ENCODE measurements around the gene ATP13A1.
"Not testable (repeated sequence)": the region's sequence is repeated elsewhere in the genome, so short reads cannot be mapped to it uniquely, and the experiment has no call there.

The ATP13A1 gene

DNA sequence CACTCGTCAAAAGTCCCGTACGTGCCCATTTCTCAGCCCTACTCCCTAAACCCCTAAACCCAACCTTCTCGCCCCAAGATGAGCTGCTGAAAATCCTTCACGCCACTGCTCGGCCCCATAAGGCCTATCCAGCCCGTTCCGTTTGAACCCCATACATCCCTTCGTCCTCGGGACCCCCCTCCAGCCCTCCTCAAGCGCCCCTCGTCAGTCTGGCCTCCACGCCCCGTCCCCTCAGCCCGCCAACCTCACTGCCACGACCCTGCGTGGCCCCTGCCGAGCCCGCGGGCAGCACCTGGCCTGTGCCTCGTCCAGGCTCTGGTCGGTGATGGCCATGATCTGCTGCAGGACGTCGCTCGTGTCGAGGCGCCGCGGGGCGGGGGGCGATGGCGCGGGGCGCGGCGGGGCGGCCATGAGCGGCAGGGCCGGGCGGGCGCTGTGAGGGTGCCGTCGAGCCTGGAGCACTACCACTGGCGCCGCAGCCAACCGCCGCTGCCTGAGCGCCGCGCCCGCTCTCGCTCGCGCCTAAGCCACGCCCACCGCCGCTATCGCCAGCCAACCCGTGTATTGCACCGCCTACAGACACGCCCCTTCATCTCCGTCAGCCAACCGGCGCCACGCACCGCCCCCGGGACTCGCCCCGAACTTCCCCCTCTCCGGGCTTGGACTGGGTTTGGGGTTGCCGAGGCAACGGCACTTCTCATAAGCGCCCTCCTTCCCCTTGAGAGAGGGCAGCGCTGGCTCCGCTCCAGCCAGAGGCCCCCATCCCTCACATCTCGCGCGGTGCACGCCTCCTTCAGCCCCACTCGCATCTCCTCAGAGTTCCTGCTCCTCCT lies 45.0 kb downstream of the ATP13A1 start, which contains the start of gene PBX4:
TSS of gene PBX4 (minus strand) at position 469 of the 833 bp plus-strand sequence. CDS start at position 411, 58 bp downstream.
- TF ChIP-seq, protein P1, sequence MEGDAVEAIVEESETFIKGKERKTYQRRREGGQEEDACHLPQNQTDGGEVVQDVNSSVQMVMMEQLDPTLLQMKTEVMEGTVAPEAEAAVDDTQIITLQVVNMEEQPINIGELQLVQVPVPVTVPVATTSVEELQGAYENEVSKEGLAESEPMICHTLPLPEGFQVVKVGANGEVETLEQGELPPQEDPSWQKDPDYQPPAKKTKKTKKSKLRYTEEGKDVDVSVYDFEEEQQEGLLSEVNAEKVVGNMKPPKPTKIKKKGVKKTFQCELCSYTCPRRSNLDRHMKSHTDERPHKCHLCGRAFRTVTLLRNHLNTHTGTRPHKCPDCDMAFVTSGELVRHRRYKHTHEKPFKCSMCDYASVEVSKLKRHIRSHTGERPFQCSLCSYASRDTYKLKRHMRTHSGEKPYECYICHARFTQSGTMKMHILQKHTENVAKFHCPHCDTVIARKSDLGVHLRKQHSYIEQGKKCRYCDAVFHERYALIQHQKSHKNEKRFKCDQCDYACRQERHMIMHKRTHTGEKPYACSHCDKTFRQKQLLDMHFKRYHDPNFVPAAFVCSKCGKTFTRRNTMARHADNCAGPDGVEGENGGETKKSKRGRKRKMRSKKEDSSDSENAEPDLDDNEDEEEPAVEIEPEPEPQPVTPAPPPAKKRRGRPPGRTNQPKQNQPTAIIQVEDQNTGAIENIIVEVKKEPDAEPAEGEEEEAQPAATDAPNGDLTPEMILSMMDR (IDR thresholded peaks at IDR 0.05), result peak; percentile 57
- Histone ChIP-seq H3K4me3 (ENCODE audit: low read depth in 1 of 2, low read length in 1 of 2) (peak within 1 kb of the TSS; percentile 57 to 64), H3K27ac (peak within 1 kb of the TSS; percentile 41), H3K36me3 (peaks cover 19% of the 10 kb centered on the region), H3K9me3 (no peaks in the 10 kb centered on the region), H3K4me1 (ENCODE audit: control insufficient read depth in 1 of 2, insufficient read depth in 1 of 2, low read depth in 1 of 2, low read length in 1 of 2) (peaks cover 13 to 17% of the 10 kb centered on the region in 2 experiments), H3K27me3 (peaks cover 9% of the 10 kb centered on the region)

DNA sequence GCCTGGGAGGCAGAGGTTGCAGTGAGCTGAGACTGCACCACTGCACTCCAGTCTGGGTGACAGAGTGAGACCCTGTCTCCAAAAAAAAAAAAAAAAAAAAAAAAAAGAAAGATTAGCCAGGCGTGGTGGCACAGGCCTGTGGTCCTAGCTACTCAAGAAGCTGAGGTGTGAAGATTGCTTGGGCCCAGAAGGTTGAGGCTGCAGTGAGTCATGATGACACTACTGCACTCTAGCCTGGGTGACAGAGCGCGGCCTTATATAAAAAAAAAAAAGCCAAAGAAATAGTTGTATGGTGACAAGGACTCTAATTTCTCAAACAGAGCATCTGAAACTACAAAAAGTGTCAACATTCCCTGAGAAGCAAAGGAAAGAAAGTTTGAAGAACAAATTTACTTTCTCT lies 48.4 kb downstream of the ATP13A1 start:
- Histone ChIP-seq H3K9me3 (no peaks in the 10 kb centered on the region), H3K4me1 (ENCODE audit: control insufficient read depth in 1 of 2, insufficient read depth in 1 of 2, low read depth in 1 of 2, low read length in 1 of 2) (peaks cover 13 to 17% of the 10 kb centered on the region in 2 experiments), H3K36me3 (no peaks in the 10 kb centered on the region), H3K27me3 (peaks cover 9% of the 10 kb centered on the region), H3K4me3 (ENCODE audit: low read depth in 1 of 2, low read length in 1 of 2) (no peak overlapping the region), H3K27ac (no peak overlapping the region)
- TF ChIP-seq, protein P1 (IDR thresholded peaks at IDR 0.05), result no peak

DNA sequence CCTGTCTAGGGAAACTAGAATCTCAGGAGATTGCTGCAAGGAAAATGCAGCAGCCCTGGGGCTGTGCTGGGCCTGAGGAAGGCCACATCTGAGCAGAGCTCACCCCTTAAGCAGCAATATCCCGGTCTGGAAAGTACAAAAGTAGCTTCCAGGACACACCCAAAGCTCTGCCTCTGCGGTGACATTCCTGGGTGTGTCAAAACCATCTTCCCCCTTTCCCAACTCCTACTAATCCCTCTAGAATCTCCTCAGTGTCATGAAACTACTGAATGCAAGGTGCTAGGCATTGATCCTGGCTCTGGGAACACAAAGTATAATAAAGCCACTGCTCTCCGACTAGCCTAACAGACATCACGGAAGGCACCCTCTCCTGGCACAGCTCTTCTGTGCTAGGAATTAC lies 50.0 kb downstream of the ATP13A1 start:
- Histone ChIP-seq H3K36me3 (no peaks in the 10 kb centered on the region), H3K4me1 (ENCODE audit: control insufficient read depth in 1 of 2, insufficient read depth in 1 of 2, low read depth in 1 of 2, low read length in 1 of 2) (peaks cover 6 to 8% of the 10 kb centered on the region in 2 experiments), H3K4me3 (ENCODE audit: low read depth in 1 of 2, low read length in 1 of 2) (no peak overlapping the region), H3K27me3 (peaks cover 9% of the 10 kb centered on the region), H3K9me3 (no peaks in the 10 kb centered on the region), H3K27ac (no peak overlapping the region)
- TF ChIP-seq, protein P1 (IDR thresholded peaks at IDR 0.05), result no peak

DNA sequence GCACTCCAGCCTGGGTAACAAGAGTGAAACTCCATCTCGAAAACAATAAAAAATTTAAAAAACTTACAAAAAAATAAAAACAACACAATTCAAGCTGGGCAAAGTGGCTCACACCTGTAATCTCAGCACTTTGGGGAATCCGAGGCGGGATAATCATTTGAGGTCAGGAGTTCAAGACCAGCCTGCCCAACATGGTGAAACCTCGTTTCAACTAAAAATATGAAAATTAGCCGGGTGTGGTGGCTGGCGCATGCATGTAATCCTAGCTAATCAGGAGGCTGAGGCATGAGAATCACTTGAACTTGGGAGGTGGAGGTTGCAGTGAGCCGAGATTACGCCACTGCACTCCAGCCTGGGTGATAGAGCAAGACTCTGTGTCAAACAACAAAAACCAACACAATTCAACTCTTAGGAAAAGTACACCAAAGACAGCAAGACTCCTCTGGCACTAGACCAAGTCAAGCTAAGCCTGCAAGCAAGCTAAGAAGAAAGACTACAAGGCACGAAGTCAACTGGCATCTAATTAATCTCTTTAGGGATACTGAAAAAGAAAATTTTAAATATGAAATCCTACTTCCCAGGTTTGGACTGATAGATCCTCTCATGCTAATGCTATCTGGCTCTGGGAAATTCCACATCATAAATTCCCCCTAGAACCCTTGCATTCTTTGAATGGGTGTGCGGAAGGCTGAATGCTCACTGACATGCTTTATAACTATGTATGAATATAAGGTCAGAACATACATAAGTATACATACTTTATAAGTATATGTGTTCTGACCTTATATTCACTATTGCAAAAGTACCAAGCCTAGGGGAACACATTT lies 52.9 kb downstream of the ATP13A1 start:
- H3K4me3 ChIP-seq (ENCODE audit: low read depth in 1 of 2, low read length in 1 of 2), result no peak overlapping the region
- H3K4me1 ChIP-seq (ENCODE audit: control insufficient read depth in 1 of 2, insufficient read depth in 1 of 2, low read depth in 1 of 2, low read length in 1 of 2), result no peaks in the 10 kb centered on the region

DNA sequence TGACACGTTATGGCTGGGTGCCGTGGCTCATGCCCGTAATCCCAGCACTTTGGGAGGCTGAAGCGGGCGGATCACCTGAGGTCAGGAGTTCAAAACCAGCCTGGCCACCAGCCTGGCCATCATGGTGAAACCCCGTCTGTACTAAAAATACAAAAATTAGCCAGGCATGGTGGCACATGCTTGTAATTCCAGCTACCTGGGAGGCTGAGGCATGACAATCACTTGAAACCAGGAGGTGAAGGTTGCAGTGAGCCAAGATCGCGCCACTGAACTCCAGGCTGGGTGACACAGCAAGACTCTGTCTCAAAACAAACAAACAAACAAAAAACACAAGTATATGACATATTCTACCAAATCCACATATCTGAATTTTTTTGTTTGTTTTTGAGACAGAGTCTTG lies 56.8 kb downstream of the ATP13A1 start:
- not testable (repeated sequence) for H3K27me3 ChIP-seq; H3K9me3 ChIP-seq; H3K4me1 ChIP-seq (ENCODE audit: control insufficient read depth in 1 of 2, insufficient read depth in 1 of 2, low read depth in 1 of 2, low read length in 1 of 2); H3K27ac ChIP-seq; H3K36me3 ChIP-seq; H3K4me3 ChIP-seq (ENCODE audit: low read depth in 1 of 2, low read length in 1 of 2)

More for the DNA sequence above, 52.9 kb downstream of the ATP13A1 start:
- no peaks in the 10 kb centered on the region for H3K36me3 ChIP-seq
- no peaks in the 10 kb centered on the region for H3K27me3 ChIP-seq
- H3K27ac ChIP-seq, result no peak overlapping the region
- TF ChIP-seq, protein P1 (IDR thresholded peaks at IDR 0.05), result no peak
- H3K9me3 ChIP-seq, result no peaks in the 10 kb centered on the region

Data from neutrophil (primary cell).